Hepatocyte (in vitro differentiated cells): ENCODE data around the gene SNF8.

ENCODE experiments used
- CTCF ChIP-seq: fragments of 200-600 bp; sonication (generic); IDR thresholded peaks from 2 replicates; pipeline ENCODE4 v1.5.1; 2016; ENCODE audit warnings: antibody characterized with exemption, mild to moderate bottlenecking; ENCODE audit not compliant: poor library complexity
- EZH2phosphoT487 ChIP-seq: fragments of 200-600 bp; sonication (generic); IDR thresholded peaks from one replicate; pipeline ENCODE4 v1.6.1; 2018; ENCODE audit warnings: antibody characterized with exemption, mild to moderate bottlenecking, low read depth, moderate library complexity; ENCODE audit not compliant: unreplicated experiment, severe bottlenecking

- no peak for TF ChIP-seq CTCF
- TF ChIP-seq EZH2phosphoT487: no peak
Observed at GRCh38 chr17:48925991-48926342, 18.7 kb downstream of the SNF8 start.
